Neural progenitor cell (in vitro differentiated cells): ENCODE data around the gene NSUN7.

Source experiments
- EZH2 ChIP-seq: fragments of 200-600 bp; sonication (generic); IDR thresholded peaks from 2 replicates; pipeline ENCODE4 v1.6.1; 2017; ENCODE audit warnings: antibody characterized with exemption, mild to moderate bottlenecking, moderate library complexity
- TF ChIP-seq, protein P1 (sequence below): fragments of 200-600 bp; sonication (generic); IDR thresholded peaks from 2 replicates; pipeline ENCODE4 v1.5.1; 2017; ENCODE audit warnings: antibody characterized with exemption, mild to moderate bottlenecking

DNA sequence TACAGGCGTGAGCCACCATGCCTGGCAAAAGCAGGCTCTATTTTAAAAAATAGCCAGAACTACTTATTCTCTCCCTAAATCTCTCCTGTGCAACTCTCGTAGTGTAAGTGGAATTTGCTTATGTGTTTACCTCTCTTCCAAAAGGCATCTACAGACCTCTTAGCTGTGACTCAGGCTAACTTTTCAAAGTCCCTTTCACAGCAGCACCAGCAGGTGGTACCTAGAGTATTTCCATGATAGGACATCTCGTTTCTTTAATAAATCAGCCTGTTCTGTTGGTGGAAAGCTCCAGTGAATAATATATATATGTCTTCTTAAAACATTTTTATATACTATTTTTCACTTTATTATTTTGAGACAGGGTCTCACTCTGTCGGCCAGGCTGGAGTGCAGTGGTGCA lies 89.0 kb downstream of the NSUN7 start:
- TF ChIP-seq, protein P1, sequence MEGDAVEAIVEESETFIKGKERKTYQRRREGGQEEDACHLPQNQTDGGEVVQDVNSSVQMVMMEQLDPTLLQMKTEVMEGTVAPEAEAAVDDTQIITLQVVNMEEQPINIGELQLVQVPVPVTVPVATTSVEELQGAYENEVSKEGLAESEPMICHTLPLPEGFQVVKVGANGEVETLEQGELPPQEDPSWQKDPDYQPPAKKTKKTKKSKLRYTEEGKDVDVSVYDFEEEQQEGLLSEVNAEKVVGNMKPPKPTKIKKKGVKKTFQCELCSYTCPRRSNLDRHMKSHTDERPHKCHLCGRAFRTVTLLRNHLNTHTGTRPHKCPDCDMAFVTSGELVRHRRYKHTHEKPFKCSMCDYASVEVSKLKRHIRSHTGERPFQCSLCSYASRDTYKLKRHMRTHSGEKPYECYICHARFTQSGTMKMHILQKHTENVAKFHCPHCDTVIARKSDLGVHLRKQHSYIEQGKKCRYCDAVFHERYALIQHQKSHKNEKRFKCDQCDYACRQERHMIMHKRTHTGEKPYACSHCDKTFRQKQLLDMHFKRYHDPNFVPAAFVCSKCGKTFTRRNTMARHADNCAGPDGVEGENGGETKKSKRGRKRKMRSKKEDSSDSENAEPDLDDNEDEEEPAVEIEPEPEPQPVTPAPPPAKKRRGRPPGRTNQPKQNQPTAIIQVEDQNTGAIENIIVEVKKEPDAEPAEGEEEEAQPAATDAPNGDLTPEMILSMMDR, result no peak
- TF ChIP-seq EZH2, result no peak
